ENCODE measurements around the gene PDZRN4. TPM values are rescaled to one million over a fixed set of nuclear protein-coding genes. Genes with fewer than 3 reads are reported as not detected.
"Not testable (repeated sequence)": the region's sequence is repeated elsewhere in the genome, so short reads cannot be mapped to it uniquely, and the experiment has no call there.

The PDZRN4 gene
- total RNA-seq, 2 experiments from 2014 or later: not detected

DNA sequence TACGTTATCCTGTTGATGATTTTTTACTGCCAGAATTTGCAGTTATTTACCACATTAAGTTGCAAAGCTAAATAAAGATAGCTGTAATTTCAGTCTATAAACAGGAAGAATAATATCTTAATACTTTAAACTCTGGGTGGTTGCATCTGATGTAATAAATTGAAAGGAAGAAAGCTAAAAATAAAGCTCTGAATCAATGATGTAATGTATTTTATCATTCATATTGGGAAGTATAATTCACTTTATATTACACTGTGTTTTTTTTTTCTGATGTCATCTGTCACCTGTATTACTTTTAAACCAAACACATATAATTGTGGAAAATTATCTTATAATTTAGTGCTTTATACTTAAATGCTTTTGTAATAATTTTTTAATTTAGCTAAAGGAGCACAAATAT lies 37.1 kb downstream of the PDZRN4 start:
- H3K4me3 Mint-ChIP-seq: no peak overlapping the region
- H3K36me3 Mint-ChIP-seq (ENCODE audit: low read depth): no peaks in the 10 kb centered on the region

DNA sequence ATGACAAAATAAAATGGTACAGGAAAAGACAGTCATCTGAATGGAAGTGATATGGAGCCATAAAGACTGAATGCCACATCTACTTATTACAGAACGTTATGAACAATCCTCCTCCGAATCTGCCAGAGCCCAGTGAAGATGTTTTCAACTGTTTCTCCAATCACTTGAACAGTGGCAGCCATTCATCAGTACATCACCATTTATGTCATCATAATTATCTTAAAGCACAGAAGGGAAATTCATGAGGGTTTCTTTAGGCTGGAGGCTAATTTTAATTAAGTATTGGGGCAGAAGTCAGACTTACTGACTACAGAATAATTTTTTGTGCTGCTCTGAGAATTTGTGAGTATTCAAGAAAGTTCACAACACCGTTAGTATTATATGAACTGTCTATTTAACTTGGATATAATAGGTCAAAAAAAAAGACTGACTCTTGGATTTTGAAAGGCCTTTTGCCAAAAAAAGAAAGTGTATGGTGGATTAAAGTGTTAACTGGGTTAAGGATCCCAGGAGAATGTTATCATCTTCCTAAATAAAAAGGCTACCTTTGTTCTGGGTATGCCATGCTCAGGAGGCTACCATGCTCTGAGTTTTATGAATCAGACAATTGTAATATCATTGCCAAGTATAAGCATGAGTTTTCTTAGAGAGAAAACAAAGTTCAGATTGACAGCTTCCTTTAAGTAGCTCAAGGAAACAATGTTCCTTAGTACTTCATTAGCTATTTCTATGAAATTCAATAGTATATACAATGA lies 40.1 kb downstream of the PDZRN4 start:
- Mint-ChIP-seq H3K27me3 (peaks cover 3% of the 10 kb centered on the region), H3K4me1 (no peaks in the 10 kb centered on the region), H3K36me3 (ENCODE audit: low read depth) (no peaks in the 10 kb centered on the region), H3K4me3 (no peak overlapping the region), H3K27ac (no peak overlapping the region), H3K9me3 (no peaks in the 10 kb centered on the region)
- ChIA-PET CTCF (no interaction called here), POLR2A (no interaction called here)
- DNase-seq: no peak

More for the DNA sequence above, 37.1 kb downstream of the PDZRN4 start:
- CTCF ChIA-PET: interaction anchor here (0.8 kb wide), 1 partner anchor 1918 kb away, joined by 3 read pairs; no protein-coding TSS in a partner anchor
- DNase-seq: no peak
- peaks cover 3% of the 10 kb centered on the region for H3K27me3 Mint-ChIP-seq
- H3K4me1 Mint-ChIP-seq: no peaks in the 10 kb centered on the region
- POLR2A ChIA-PET: no interaction called here
- H3K9me3 Mint-ChIP-seq: no peaks in the 10 kb centered on the region
- H3K27ac Mint-ChIP-seq: no peak overlapping the region

DNA sequence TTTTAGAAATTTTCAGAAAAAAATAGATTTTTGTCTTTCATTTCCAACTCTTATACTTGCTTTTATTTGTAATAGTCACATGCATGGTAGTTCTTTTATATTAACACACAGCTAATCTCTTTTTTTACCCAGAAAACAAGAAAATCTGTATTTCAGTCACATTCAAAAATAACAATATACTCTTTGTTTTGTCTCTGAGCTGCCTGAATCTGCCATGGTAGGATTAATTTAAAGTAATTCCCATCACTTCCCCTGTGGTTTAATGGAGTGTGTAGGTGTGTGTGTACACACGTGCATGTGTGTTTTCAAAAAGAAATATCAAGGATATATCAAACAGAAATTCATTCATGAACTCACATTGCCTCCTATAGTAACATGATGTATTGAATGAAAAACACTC lies 42.6 kb downstream of the PDZRN4 start:
- ChIA-PET POLR2A (no interaction called here), CTCF (no interaction called here)
- H3K4me1 Mint-ChIP-seq: no peaks in the 10 kb centered on the region
- H3K36me3 Mint-ChIP-seq (ENCODE audit: low read depth): no peaks in the 10 kb centered on the region
- H3K9me3 Mint-ChIP-seq: no peaks in the 10 kb centered on the region
- no peak overlapping the region for H3K27ac Mint-ChIP-seq
- H3K27me3 Mint-ChIP-seq: peaks cover 3% of the 10 kb centered on the region
- no peak overlapping the region for H3K4me3 Mint-ChIP-seq
- DNase-seq: no peak

DNA sequence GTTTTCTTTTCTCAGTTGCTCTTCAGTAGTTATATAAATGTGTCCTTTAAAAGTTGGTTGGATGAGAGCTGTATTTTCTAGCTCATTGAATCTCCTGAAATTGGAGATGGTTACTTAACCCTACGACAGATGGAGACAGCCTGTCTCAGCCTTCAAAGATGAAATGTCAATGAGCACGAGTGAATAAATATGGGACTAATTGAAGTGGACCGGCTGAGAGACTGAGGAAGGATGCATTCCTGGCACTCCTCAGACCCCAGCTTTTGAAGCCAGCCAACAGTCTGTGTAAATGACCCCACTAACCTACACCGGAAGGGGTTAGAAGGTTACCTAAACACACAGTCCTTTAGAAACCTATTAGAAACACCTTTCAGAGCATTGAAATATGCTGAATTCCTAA lies 46.6 kb downstream of the PDZRN4 start:
- Mint-ChIP-seq H3K4me1 (no peaks in the 10 kb centered on the region), H3K27me3 (no peaks in the 10 kb centered on the region), H3K4me3 (no peak overlapping the region), H3K36me3 (ENCODE audit: low read depth) (no peaks in the 10 kb centered on the region), H3K9me3 (no peaks in the 10 kb centered on the region), H3K27ac (no peak overlapping the region)
- ChIA-PET POLR2A (no interaction called here), CTCF (no interaction called here)
- DNase-seq: no peak

DNA sequence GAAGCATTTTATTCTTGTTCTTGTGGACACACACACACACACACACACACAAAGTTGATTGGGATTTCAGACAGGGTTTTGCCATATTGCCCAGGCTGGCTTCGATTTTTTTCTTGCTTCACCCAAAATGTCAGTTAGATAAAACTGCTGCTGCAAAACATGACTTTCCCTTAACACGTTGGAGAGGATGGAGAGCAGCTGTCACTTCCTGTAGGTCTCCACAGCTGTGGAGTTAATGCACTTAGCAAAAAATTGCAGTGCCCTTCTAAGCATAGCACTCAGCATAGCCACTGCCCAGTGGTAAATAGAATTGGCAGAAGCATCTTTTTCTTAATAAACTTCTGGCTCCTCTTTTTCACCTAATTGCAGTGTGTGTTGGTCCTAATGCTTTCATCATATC lies 54.5 kb downstream of the PDZRN4 start:
- H3K9me3 Mint-ChIP-seq: no peaks in the 10 kb centered on the region
- no peak overlapping the region for H3K4me3 Mint-ChIP-seq
- ChIA-PET POLR2A (no interaction called here), CTCF (no interaction called here)
- H3K27ac Mint-ChIP-seq: no peak overlapping the region
- H3K4me1 Mint-ChIP-seq: no peaks in the 10 kb centered on the region
- H3K36me3 Mint-ChIP-seq (ENCODE audit: low read depth): no peaks in the 10 kb centered on the region
- no peak for DNase-seq
- H3K27me3 Mint-ChIP-seq: no peaks in the 10 kb centered on the region

DNA sequence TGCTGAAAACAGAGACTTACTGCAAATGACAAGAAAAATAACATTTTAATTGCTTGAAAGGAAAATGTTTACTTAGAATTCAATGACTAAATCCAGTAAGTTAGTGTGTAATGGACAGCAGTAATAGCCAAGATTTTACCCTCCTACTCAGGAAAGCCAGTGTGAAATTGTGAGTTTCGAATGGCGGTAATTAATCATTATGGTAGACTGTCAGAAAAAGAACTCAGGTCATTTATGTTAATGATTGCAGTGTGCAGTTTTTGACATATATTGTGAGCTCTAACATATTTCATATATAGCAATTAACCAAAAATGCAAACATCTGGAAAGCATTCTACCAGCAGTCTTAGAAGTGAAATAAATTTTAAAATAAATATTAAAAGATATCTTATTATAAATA lies 60.3 kb downstream of the PDZRN4 start:
- H3K27ac Mint-ChIP-seq: no peak overlapping the region
- no peaks in the 10 kb centered on the region for H3K27me3 Mint-ChIP-seq
- H3K4me3 Mint-ChIP-seq: no peak overlapping the region
- no peaks in the 10 kb centered on the region for H3K36me3 Mint-ChIP-seq (ENCODE audit: low read depth)
- ChIA-PET POLR2A (no interaction called here), CTCF (no interaction called here)
- H3K4me1 Mint-ChIP-seq: no peaks in the 10 kb centered on the region
- no peak for DNase-seq
- H3K9me3 Mint-ChIP-seq: no peaks in the 10 kb centered on the region

DNA sequence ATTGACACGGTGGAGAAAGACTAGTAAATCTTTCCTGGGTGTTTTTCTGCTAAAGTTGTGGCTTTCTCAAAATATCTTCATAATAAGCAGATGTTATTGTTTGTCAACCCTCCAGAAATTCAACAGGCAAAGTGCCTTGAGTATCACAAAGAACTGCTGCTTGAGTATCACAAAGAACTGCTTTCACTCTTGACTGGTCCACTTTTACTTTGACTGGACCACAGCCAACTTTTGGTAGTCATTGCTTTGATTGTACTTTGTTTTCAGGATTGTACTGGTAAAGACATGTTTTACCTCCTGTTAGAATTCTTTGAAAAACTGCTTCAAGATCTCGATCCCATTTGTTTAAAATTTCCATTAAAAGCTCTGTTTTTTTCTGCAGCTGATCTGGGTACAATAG lies 62.6 kb downstream of the PDZRN4 start:
- Mint-ChIP-seq H3K4me1 (no peaks in the 10 kb centered on the region), H3K36me3 (ENCODE audit: low read depth) (no peaks in the 10 kb centered on the region), H3K9me3 (no peaks in the 10 kb centered on the region), H3K4me3 (no peak overlapping the region), H3K27me3 (peaks cover 2% of the 10 kb centered on the region), H3K27ac (no peak overlapping the region)
- ChIA-PET CTCF (no interaction called here), POLR2A (no interaction called here)
- no peak for DNase-seq

DNA sequence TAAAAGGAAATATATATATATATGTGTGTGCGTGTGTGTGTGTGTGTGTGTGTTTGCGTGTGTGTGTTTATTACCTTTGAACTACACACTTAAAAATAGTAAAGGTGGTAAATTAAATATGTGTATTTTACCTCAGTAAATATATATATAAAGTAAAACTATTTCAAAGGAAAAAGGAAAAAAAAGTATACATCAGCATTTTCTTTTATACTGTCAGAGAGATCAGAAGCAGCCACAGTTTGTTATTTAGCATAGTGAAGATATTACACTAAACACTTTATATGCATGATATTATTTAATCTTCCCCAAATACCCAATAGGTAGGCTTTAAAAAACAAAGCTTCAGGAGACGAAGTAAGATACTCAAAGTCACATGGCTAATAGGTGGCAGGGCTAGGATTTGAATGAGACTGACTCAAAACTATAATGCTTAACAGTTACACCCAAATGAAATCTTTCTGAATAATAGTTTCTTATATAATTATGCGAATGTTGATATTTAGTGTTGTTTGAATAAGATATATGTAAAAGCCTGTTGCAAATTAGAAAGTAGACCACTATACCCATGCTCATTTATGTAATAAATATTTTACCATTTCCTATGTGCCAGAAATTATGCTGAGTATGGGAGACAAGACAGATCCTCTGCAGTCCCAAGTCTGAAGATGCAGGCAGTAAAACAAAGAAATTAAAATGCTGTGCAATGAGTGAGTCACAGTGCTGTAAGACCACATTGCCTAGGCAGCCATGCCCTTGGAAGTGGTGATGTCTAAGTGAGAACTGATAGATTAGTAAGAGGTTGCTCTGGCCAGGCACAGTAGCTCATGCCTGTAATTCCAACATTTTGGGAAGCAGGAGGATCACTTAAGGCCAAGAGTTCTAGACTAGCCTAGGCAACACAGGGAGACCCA lies 66.1 kb downstream of the PDZRN4 start:
- ChIA-PET POLR2A (no interaction called here), CTCF (no interaction called here)
- H3K4me1 Mint-ChIP-seq: no peaks in the 10 kb centered on the region
- no peak overlapping the region for H3K4me3 Mint-ChIP-seq
- H3K27ac Mint-ChIP-seq: no peak overlapping the region
- peaks cover 4% of the 10 kb centered on the region for H3K27me3 Mint-ChIP-seq
- no peak for DNase-seq
- no peaks in the 10 kb centered on the region for H3K36me3 Mint-ChIP-seq (ENCODE audit: low read depth)
- no peaks in the 10 kb centered on the region for H3K9me3 Mint-ChIP-seq

DNA sequence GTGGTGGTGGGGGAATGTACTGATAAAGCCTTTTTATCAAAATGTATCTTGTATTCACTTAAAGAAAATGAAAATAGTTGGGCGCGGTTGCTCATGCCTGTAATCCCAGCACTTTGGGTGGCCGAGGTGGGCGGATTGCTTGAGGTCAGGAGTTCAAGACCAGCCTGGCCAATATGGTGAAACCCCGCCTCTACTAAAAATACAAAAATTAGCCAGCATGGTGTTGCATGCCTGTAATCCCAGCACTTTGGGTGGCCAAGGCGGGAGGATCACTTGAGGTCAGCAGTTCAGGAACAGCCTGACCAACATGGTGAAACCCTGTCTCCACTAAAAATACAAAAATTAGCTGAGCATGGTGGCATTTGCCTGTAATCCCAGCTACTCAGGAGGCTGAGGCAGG lies 75.1 kb downstream of the PDZRN4 start:
- H3K4me1 Mint-ChIP-seq; H3K27me3 Mint-ChIP-seq; H3K27ac Mint-ChIP-seq; H3K36me3 Mint-ChIP-seq (ENCODE audit: low read depth); H3K9me3 Mint-ChIP-seq; H3K4me3 Mint-ChIP-seq; DNase-seq; POLR2A ChIA-PET: not testable (repeated sequence)
- CTCF ChIA-PET: interaction anchor here (1.1 kb wide), 1 partner anchor 15 kb away, joined by 3 read pairs; no protein-coding TSS in a partner anchor

DNA sequence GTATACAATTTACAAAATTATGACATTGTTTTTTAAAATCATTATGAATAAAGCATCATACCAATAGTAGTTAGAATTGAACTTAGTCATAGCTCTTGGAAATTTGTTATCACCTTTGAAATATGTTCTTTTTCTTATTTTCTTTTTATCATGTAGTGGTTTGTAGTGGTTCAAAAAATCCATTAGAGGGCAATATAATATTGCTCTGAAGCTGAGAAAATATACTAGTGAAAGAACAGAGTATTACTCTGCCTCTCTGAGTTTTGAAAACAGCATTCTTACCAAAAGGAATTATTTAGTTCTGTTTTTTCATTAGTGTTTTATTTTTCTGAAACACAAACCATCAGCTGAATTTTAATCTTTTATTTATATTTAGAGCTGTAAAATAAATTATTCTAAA lies 76.2 kb downstream of the PDZRN4 start:
- Mint-ChIP-seq H3K9me3 (no peaks in the 10 kb centered on the region), H3K4me1 (no peaks in the 10 kb centered on the region), H3K27ac (no peak overlapping the region), H3K27me3 (peaks cover 4% of the 10 kb centered on the region), H3K4me3 (no peak overlapping the region), H3K36me3 (ENCODE audit: low read depth) (no peaks in the 10 kb centered on the region)
- DNase-seq: no peak
- ChIA-PET CTCF (interaction anchor here (0.7 to 1.1 kb wide), 2 partner anchors 14 to 18 kb away, joined by 3 to 4 read pairs; no protein-coding TSS in a partner anchor), POLR2A (no interaction called here)

DNA sequence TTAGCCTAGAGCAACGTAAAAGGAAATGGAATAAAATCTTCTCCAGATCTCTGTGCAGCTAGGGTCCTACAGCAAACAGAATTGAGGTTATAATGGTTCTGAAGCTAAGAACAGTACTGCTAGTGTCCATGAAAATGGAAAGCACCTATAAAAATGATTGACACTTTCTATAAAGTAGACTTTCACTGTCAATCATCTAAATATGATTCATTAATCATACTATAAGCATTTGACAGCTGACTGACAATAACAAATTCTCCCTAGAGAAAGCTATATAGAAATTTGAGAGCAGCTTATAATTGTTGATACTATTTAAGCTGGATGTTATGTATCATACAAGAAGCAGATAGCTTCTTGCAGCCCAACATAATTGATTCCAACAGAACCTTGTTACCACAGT lies 80.9 kb downstream of the PDZRN4 start:
- CTCF ChIA-PET: no interaction called here
- H3K27ac Mint-ChIP-seq: no peak overlapping the region

DNA sequence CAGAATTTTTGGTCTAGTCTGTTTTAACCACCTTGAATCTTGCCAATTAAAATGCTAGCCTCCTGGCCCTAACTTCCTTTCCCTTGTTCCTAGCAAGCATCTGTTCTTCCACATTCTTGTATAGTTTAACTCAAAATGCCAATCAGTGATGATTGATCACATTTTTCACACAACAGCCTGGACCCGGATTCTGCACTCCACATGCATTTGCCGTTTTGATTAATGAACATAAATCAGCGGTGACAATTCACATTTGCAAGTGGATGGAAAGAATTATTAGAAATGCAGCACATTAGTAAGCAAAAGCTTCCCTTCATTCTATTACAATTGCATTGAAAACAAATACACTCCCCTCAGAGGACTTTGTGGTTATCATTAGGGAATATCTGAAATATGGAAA lies 83.4 kb downstream of the PDZRN4 start:
- Mint-ChIP-seq H3K36me3 (ENCODE audit: low read depth) (no peaks in the 10 kb centered on the region), H3K4me1 (no peaks in the 10 kb centered on the region), H3K4me3 (no peak overlapping the region), H3K27ac (no peak overlapping the region), H3K27me3 (peaks cover 4% of the 10 kb centered on the region), H3K9me3 (no peaks in the 10 kb centered on the region)
- POLR2A ChIA-PET: no interaction called here
- DNase-seq: no peak
- CTCF ChIA-PET: no interaction called here

More for the DNA sequence above, 80.9 kb downstream of the PDZRN4 start:
- no peaks in the 10 kb centered on the region for H3K36me3 Mint-ChIP-seq (ENCODE audit: low read depth)
- no peak overlapping the region for H3K4me3 Mint-ChIP-seq
- H3K9me3 Mint-ChIP-seq: no peaks in the 10 kb centered on the region
- DNase-seq: no peak
- no peaks in the 10 kb centered on the region for H3K4me1 Mint-ChIP-seq
- H3K27me3 Mint-ChIP-seq: peaks cover 4% of the 10 kb centered on the region
- POLR2A ChIA-PET: no interaction called here

DNA sequence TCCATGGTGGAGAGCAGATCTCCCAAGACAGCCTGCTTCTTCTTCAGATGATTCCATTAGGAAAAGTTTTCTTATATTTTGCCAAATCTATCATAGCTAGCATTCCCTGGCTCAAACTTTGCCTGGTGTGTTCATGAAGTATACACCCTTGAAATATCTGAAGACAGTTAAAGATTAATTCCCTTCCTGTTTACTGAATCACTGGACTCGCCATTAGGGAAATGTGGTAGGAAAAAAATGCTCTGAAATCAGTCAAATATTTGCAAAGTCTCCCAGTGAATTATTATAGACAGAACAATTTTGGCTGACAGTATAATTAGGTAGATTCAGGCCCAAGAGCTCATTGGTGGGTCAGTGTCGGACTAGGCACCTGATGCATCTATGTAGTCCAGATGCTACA lies 86.5 kb downstream of the PDZRN4 start:
- ChIA-PET CTCF (no interaction called here), POLR2A (no interaction called here)
- Mint-ChIP-seq H3K4me3 (no peak overlapping the region), H3K27ac (no peak overlapping the region), H3K27me3 (no peaks in the 10 kb centered on the region), H3K36me3 (ENCODE audit: low read depth) (no peaks in the 10 kb centered on the region), H3K9me3 (no peaks in the 10 kb centered on the region), H3K4me1 (no peaks in the 10 kb centered on the region)
- no peak for DNase-seq

All from activated CD4-positive, alpha-beta T cell treated with anti-CD3 and anti-CD28 coated beads, Interleukin-2, amount 10 ng/mL, durations not matched to agents 7 days and 5 days (primary cell).